GM18909 (cell line): Measurements from ENCODE around the gene CNOT8.
"Not testable (repeated sequence)": the region's sequence is repeated elsewhere in the genome, so short reads cannot be mapped to it uniquely, and the experiment has no call there.

ENCODE experiments used
- ATAC-seq: cut with Tn5 transposase; IDR thresholded peaks from one replicate; pipeline ENCODE4 v1.9.1; 2021; ENCODE audit warnings: mild to moderate bottlenecking; ENCODE audit not compliant: unreplicated experiment, poor library complexity

The CNOT8 gene

GRCh38 chr5:154832804-154833203 lies 25.6 kb upstream of the CNOT8 start:
- ATAC-seq: not testable (repeated sequence)

- no peak for ATAC-seq
These were observed 24.4 kb upstream of the CNOT8 start for GRCh38 chr5:154834053-154834452.

- not testable (repeated sequence) for ATAC-seq
These were observed 22.8 kb upstream of the CNOT8 start for GRCh38 chr5:154835701-154836052.

- ATAC-seq: no peak
These were observed 22.2 kb upstream of the CNOT8 start for GRCh38 chr5:154836225-154836624.

GRCh38 chr5:154837009-154837901 lies 21.2 kb upstream of the CNOT8 start:
- no peak for ATAC-seq

- ATAC-seq: no peak
These were observed 17.8 kb upstream of the CNOT8 start for GRCh38 chr5:154840435-154841272.

GRCh38 chr5:154841273-154841661 lies 17.2 kb upstream of the CNOT8 start:
- no peak for ATAC-seq

GRCh38 chr5:154842689-154843530 lies 15.5 kb upstream of the CNOT8 start:
- ATAC-seq: no peak

- ATAC-seq: no peak
These were observed 13.6 kb upstream of the CNOT8 start for GRCh38 chr5:154844809-154845208.

GRCh38 chr5:154849264-154849785 lies 9.1 kb upstream of the CNOT8 start:
- ATAC-seq: no peak

GRCh38 chr5:154849791-154850201 lies 8.6 kb upstream of the CNOT8 start:
- no peak for ATAC-seq

GRCh38 chr5:154850255-154851062 lies 8.0 kb upstream of the CNOT8 start, which contains the start of gene FAXDC2:
TSS of gene FAXDC2 (minus strand) at chr5:154850603. CDS start at chr5:154838178, 12,425 bp downstream.
- peak; percentile 67 for ATAC-seq

GRCh38 chr5:154851351-154851750 lies 7.1 kb upstream of the CNOT8 start:
- ATAC-seq: no peak

- ATAC-seq: peak; percentile 65
These were observed 714 bp upstream of the CNOT8 start for GRCh38 chr5:154857530-154858296.

GRCh38 chr5:154858972-154859871 lies 795 bp downstream of the CNOT8 start:
- peak; percentile 21 for ATAC-seq

- ATAC-seq: no peak
These were observed 1.7 kb downstream of the CNOT8 start for GRCh38 chr5:154860123-154860522.

- no peak for ATAC-seq
These were observed 2.3 kb downstream of the CNOT8 start for GRCh38 chr5:154860765-154861164.

GRCh38 chr5:154861946-154862345 lies 3.5 kb downstream of the CNOT8 start:
- ATAC-seq: no peak
